ENCODE data around the gene WNT3A. TPM values are rescaled to one million over a fixed set of nuclear protein-coding genes. Genes with fewer than 3 reads are reported as not detected.

Gene WNT3A
- polyA plus RNA-seq, 1 of the 3 experiments (the other 2 are of a cell fraction): not detected

DNA sequence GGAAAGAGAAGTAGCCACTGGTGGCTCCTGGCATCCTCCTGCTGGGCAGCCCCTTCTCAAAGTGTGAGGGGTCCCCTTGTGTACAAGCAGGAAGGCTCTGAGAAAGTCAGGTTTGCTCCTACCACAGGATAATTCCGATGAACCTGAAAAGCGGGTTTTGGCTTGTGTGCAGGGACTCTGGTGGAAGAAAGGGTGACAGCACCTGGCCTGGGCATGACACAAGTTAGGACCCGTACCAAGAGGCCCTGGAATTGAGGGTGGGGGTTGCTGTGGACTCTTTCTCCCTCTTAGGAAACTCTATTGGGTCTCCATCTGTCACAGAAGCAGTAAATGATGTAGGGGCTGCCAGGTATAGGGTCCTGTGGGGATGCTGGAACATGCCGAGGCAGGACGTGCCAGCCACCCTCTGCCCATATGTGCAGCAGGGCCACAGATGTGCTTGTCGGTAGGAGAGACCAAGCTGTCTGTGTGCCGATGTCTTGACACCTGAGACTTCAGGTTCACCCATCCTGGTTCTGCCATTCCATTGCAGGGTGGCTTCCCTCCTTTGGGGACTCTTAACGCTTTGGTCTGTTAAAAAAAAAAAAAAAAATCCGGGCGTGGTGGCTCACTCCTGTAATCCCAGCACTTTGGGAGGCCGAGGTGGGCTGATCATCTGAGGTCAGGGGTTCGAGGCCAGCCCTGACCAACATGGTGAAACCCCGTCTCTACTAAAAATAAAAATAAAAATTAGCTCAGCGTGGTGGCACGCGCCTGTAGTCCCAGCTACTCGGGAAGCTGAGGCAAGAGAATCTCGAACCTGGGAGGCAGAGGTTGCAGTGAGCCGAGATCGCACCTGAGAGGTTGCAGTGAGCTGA is 86.5 kb downstream of the WNT3A start:
- Histone ChIP-seq H3K9ac (no peak overlapping the region), H2AFZ (ENCODE audit: low read depth) (no peak overlapping the region), H4K20me1 (ENCODE audit: insufficient read depth) (peaks cover 100% of the 10 kb centered on the region), H3K27me3 (ENCODE audit: insufficient read depth) (no peaks in the 10 kb centered on the region), H3K79me2 (ENCODE audit: insufficient read depth) (peaks cover 100% of the 10 kb centered on the region), H3F3A (replicated peaks; ENCODE audit: insufficient read depth) (peaks cover 4% of the 10 kb centered on the region), H3K27ac (ENCODE audit: low read depth in 2 of 2, low read length in 1 of 2) (no peak overlapping the region), H3K9me3 (no peaks in the 10 kb centered on the region), H3K36me3 (replicated peaks in 1 of 2; ENCODE audit: control insufficient read depth in 1 of 2, insufficient read depth in 2 of 2, low read length in 1 of 2) (peaks cover 43 to 53% of the 10 kb centered on the region in 2 experiments), H3K4me3 (ENCODE audit: low read depth in 2 of 2, low read length in 1 of 2) (no peak overlapping the region), H3K4me2 (no peak overlapping the region), H3K9me2 (no peaks in the 10 kb centered on the region), H3K4me1 (ENCODE audit: control insufficient read depth in 1 of 2, insufficient read depth in 2 of 2, low read depth in 1 of 2, low read length in 1 of 2) (peaks cover under 1 to 5% of the 10 kb centered on the region in 2 experiments; a peak in 2 of 4 replicates)
- POLR2A ChIA-PET: no interaction called here
- TF ChIP-seq MEF2A (IDR thresholded peaks at IDR 0.05; ENCODE audit: borderline replicate concordance, low read depth) (no peak), SIN3A (IDR thresholded peaks at IDR 0.05; ENCODE audit: borderline replicate concordance, low read depth, low read length) (no peak), FOXM1 (IDR thresholded peaks at IDR 0.05; ENCODE audit: low read depth) (no peak), TCF12 (IDR thresholded peaks at IDR 0.05) (no peak), EZH2phosphoT487 (IDR thresholded peaks at IDR 0.05; ENCODE audit: borderline replicate concordance, low read depth) (no peak), RCOR1 (IDR thresholded peaks at IDR 0.05; ENCODE audit: low read length) (no peak), CHD2 (IDR thresholded peaks at IDR 0.05; ENCODE audit: low read length, partially characterized antibody) (no peak), RAD21 (IDR thresholded peaks at IDR 0.05; ENCODE audit: low read length) (no peak), RXRA (IDR thresholded peaks at IDR 0.05; ENCODE audit: borderline replicate concordance, low read depth) (no peak), RFX5 (IDR thresholded peaks at IDR 0.05; ENCODE audit: low read length) (no peak), FOXJ3 (CRISPR knock-in tag; IDR thresholded peaks at IDR 0.05) (no peak)
- TF ChIP-seq, protein P1, sequence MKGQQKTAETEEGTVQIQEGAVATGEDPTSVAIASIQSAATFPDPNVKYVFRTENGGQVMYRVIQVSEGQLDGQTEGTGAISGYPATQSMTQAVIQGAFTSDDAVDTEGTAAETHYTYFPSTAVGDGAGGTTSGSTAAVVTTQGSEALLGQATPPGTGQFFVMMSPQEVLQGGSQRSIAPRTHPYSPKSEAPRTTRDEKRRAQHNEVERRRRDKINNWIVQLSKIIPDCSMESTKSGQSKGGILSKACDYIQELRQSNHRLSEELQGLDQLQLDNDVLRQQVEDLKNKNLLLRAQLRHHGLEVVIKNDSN (IDR thresholded peaks at IDR 0.05; ENCODE audit: borderline replicate concordance, low read depth): no peak
- TF ChIP-seq, protein P2, sequence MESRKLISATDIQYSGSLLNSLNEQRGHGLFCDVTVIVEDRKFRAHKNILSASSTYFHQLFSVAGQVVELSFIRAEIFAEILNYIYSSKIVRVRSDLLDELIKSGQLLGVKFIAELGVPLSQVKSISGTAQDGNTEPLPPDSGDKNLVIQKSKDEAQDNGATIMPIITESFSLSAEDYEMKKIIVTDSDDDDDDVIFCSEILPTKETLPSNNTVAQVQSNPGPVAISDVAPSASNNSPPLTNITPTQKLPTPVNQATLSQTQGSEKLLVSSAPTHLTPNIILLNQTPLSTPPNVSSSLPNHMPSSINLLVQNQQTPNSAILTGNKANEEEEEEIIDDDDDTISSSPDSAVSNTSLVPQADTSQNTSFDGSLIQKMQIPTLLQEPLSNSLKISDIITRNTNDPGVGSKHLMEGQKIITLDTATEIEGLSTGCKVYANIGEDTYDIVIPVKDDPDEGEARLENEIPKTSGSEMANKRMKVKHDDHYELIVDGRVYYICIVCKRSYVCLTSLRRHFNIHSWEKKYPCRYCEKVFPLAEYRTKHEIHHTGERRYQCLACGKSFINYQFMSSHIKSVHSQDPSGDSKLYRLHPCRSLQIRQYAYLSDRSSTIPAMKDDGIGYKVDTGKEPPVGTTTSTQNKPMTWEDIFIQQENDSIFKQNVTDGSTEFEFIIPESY (IDR thresholded peaks at IDR 0.05; ENCODE audit: borderline replicate concordance, low read depth): no peak
- TF ChIP-seq, protein P3, sequence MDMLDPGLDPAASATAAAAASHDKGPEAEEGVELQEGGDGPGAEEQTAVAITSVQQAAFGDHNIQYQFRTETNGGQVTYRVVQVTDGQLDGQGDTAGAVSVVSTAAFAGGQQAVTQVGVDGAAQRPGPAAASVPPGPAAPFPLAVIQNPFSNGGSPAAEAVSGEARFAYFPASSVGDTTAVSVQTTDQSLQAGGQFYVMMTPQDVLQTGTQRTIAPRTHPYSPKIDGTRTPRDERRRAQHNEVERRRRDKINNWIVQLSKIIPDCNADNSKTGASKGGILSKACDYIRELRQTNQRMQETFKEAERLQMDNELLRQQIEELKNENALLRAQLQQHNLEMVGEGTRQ (IDR thresholded peaks at IDR 0.05; ENCODE audit: borderline replicate concordance, low read depth, low read length): no peak
- TF ChIP-seq, protein P4, sequence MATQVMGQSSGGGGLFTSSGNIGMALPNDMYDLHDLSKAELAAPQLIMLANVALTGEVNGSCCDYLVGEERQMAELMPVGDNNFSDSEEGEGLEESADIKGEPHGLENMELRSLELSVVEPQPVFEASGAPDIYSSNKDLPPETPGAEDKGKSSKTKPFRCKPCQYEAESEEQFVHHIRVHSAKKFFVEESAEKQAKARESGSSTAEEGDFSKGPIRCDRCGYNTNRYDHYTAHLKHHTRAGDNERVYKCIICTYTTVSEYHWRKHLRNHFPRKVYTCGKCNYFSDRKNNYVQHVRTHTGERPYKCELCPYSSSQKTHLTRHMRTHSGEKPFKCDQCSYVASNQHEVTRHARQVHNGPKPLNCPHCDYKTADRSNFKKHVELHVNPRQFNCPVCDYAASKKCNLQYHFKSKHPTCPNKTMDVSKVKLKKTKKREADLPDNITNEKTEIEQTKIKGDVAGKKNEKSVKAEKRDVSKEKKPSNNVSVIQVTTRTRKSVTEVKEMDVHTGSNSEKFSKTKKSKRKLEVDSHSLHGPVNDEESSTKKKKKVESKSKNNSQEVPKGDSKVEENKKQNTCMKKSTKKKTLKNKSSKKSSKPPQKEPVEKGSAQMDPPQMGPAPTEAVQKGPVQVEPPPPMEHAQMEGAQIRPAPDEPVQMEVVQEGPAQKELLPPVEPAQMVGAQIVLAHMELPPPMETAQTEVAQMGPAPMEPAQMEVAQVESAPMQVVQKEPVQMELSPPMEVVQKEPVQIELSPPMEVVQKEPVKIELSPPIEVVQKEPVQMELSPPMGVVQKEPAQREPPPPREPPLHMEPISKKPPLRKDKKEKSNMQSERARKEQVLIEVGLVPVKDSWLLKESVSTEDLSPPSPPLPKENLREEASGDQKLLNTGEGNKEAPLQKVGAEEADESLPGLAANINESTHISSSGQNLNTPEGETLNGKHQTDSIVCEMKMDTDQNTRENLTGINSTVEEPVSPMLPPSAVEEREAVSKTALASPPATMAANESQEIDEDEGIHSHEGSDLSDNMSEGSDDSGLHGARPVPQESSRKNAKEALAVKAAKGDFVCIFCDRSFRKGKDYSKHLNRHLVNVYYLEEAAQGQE (IDR thresholded peaks at IDR 0.05; ENCODE audit: low read depth, low read length): no peak
- no peak for DNase-seq
- CTCF ChIA-PET: interaction anchor here (1.1 kb wide), 1 partner anchor 89 kb away, joined by 3 read pairs; no protein-coding TSS in a partner anchor
- WGBS (ENCODE audit: low lambda C conversion rate): 94% methylated on average over 20 of the region's 20 CpGs

Data from SK-N-SH (cell line).